ENCODE measurements around the gene CIBAR2.

Gene CIBAR2

GRCh38 chr16:85138825-85139627 is 26.8 kb upstream of the CIBAR2 start:
- Histone ChIP-seq H3K4me2 (ENCODE audit: low read length) (no peak overlapping the region), H3K4me1 (peaks cover 28% of the 10 kb centered on the region), H2AFZ (no peak overlapping the region), H3K4me3 (ENCODE audit: low read depth, low read length) (no peak overlapping the region), H3K9ac (no peak overlapping the region), H3K36me3 (ENCODE audit: control insufficient read depth, insufficient read depth, low read length) (no peaks in the 10 kb centered on the region), H3K79me2 (no peaks in the 10 kb centered on the region), H3K27me3 (ENCODE audit: control insufficient read depth, insufficient read depth, low read length) (no peaks in the 10 kb centered on the region), H3K9me3 (ENCODE audit: control insufficient read depth, low read length) (no peaks in the 10 kb centered on the region), H3K27ac (peak overlapping the region; percentile 2)
- TF ChIP-seq CTCF (IDR thresholded peaks at IDR 0.05), result no peak

GRCh38 chr16:85138073-85138824 is 26.0 kb upstream of the CIBAR2 start:
- peak overlapping the region; percentile 45 for H3K4me3 ChIP-seq (ENCODE audit: low read depth, low read length)
- peak overlapping the region; percentile 80 for H3K27ac ChIP-seq
- no peaks in the 10 kb centered on the region for H3K9me3 ChIP-seq (ENCODE audit: control insufficient read depth, low read length)
- H3K27me3 ChIP-seq (ENCODE audit: control insufficient read depth, insufficient read depth, low read length), result no peaks in the 10 kb centered on the region
- H3K36me3 ChIP-seq (ENCODE audit: control insufficient read depth, insufficient read depth, low read length), result no peaks in the 10 kb centered on the region
- peaks cover 20% of the 10 kb centered on the region for H3K4me1 ChIP-seq
- no peak overlapping the region for H3K9ac ChIP-seq
- peak overlapping the region; percentile 76 for H3K4me2 ChIP-seq (ENCODE audit: low read length)
- TF ChIP-seq CTCF (IDR thresholded peaks at IDR 0.05), result no peak
- peak overlapping the region; percentile 84 for H2AFZ ChIP-seq
- H3K79me2 ChIP-seq, result no peaks in the 10 kb centered on the region

- Histone ChIP-seq H3K4me1 (peaks cover 17% of the 10 kb centered on the region), H3K9me3 (ENCODE audit: control insufficient read depth, low read length) (no peaks in the 10 kb centered on the region), H3K36me3 (ENCODE audit: control insufficient read depth, insufficient read depth, low read length) (no peaks in the 10 kb centered on the region), H3K4me2 (ENCODE audit: low read length) (peak overlapping the region; percentile 76), H2AFZ (peak overlapping the region; percentile 84), H3K9ac (no peak overlapping the region), H3K27ac (peak overlapping the region; percentile 80), H3K27me3 (ENCODE audit: control insufficient read depth, insufficient read depth, low read length) (no peaks in the 10 kb centered on the region), H3K79me2 (no peaks in the 10 kb centered on the region), H3K4me3 (ENCODE audit: low read depth, low read length) (peak overlapping the region; percentile 45)
- no peak for TF ChIP-seq CTCF (IDR thresholded peaks at IDR 0.05)
Measured at GRCh38 chr16:85137323-85138072, 25.2 kb upstream of the CIBAR2 start.

- Histone ChIP-seq H3K27ac (peak overlapping the region; percentile 80), H3K27me3 (ENCODE audit: control insufficient read depth, insufficient read depth, low read length) (no peaks in the 10 kb centered on the region), H3K4me2 (ENCODE audit: low read length) (peak overlapping the region; percentile 76), H3K9me3 (ENCODE audit: control insufficient read depth, low read length) (no peaks in the 10 kb centered on the region), H3K79me2 (no peaks in the 10 kb centered on the region), H3K9ac (no peak overlapping the region), H3K4me1 (peaks cover 17% of the 10 kb centered on the region), H3K36me3 (ENCODE audit: control insufficient read depth, insufficient read depth, low read length) (no peaks in the 10 kb centered on the region), H2AFZ (peak overlapping the region; percentile 84), H3K4me3 (ENCODE audit: low read depth, low read length) (peak overlapping the region; percentile 45)
- no peak for TF ChIP-seq CTCF (IDR thresholded peaks at IDR 0.05)
Measured at GRCh38 chr16:85136702-85137322, 24.5 kb upstream of the CIBAR2 start.
